Large intestine (tissue), 3 donors: ENCODE data around the gene GGCT. TPM values are rescaled to one million over a fixed set of nuclear protein-coding genes. Genes with fewer than 3 reads are reported as not detected.
"Not testable (repeated sequence)": the region's sequence is repeated elsewhere in the genome, so short reads cannot be mapped to it uniquely, and the experiment has no call there.

Experiments
- DNase-seq, 2 donors: peaks; one replicate each; pipeline versions ENCODE4 v3.0.0 to v3.0.0-alpha.2; 2013
- H3K27ac ChIP-seq: one replicate; pipeline ENCODE4 v1.5.1; 2013; ENCODE audit warnings: low read length
- H3K27me3 ChIP-seq: 2 replicates; pipeline ENCODE4 v1.6.1; 2013; ENCODE audit warnings: low read length; ENCODE audit not compliant: control insufficient read depth, insufficient read depth
- H3K36me3 ChIP-seq: 2 replicates; pipeline ENCODE4 v1.6.1; 2013; ENCODE audit warnings: low read length; ENCODE audit not compliant: control insufficient read depth, insufficient read depth
- H3K4me1 ChIP-seq: one replicate; pipeline ENCODE4 v1.6.1; 2013; ENCODE audit warnings: low read length; ENCODE audit not compliant: control insufficient read depth, insufficient read depth
- H3K4me3 ChIP-seq: one replicate; pipeline ENCODE4 v1.5.1; 2013; ENCODE audit warnings: low read length
- H3K9me3 ChIP-seq: one replicate; pipeline ENCODE4 v1.6.1; 2013; ENCODE audit warnings: mild to moderate bottlenecking, low read depth, low read length, moderate library complexity; ENCODE audit not compliant: control insufficient read depth
- WGBS: methylation state at CpG from one replicate; pipeline ENCODE4 v1.1.5; 2013; ENCODE audit warnings: low lambda C conversion rate; ENCODE audit not compliant: insufficient coverage; 5-methylcytosine and 5-hydroxymethylcytosine counted together
- polyA plus RNA-seq: library from polyadenylated mRNA; unstranded; fragments of 120-200 nt; gene quantifications from one replicate; pipeline ENCODE4 v1.2.1, GENCODE V29; 2013

Gene GGCT
- polyA plus RNA-seq, 1 donor, result 64.6 TPM

DNA sequence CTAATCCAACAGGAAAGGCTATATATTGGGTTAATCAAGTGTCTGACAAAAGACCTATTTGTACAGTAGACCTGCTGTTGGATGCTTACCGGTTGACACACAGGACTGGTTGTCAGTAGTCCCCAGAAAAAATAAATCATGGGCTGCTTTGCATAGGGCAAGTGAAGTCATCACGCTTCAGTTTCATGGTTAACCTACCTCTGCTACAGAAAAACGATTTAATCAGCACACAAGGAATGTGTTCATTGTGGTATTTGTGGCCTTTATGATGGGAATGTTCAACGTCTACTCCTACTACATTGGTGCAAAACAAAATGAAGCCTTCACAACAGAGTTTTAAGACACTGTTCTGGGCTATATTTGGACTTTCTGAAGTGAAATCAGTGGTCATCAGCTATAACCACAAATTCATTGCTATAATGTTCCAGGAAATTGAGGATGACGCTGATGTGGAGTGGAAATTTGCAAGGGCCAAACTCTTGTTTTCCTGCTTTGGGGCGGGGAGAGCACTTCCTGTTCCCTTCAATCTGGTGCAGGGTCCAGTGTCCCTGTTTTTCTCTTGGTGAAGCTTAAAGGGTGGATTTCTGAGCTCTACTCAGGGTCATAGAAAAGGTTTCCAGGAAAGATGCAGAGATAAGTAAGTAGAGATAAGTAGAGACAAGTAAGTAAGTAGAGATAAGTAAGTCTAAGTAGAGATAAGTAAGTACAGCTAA lies 39.3 kb upstream of the GGCT start:
- Histone ChIP-seq H3K9me3 (no peaks in the 10 kb centered on the region), H3K27ac (no peak overlapping the region), H3K27me3 (no peaks in the 10 kb centered on the region), H3K4me3 (no peak overlapping the region), H3K4me1 (peaks cover 19% of the 10 kb centered on the region), H3K36me3 (no peaks in the 10 kb centered on the region)
- DNase-seq, result no peak
- WGBS, result 82% methylated on average over 2 of the region's 6 CpGs

DNA sequence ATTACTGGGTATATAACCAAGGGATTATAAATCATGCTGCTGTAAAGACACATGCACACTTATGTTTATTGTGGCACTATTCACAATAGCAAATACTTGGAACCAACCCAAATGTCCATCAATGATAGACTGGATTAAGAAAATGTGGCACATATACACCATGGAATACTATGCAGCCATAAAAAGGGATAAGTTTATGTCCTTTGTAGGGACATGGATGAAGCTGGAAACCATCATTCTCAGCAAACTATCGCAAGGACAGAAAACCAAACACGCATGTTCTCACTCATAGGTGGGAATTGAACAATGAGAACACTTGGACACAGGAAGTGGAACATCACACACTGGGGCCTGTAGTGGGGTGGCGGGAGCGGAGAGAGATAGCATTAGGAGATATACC lies 38.5 kb upstream of the GGCT start:
- H3K27ac ChIP-seq, H3K27me3 ChIP-seq, DNase-seq, H3K36me3 ChIP-seq, H3K4me3 ChIP-seq, H3K9me3 ChIP-seq: not testable (repeated sequence)
- peaks cover 19% of the 10 kb centered on the region for H3K4me1 ChIP-seq
- WGBS, result 100% methylated on average over 1 of the region's 4 CpGs

DNA sequence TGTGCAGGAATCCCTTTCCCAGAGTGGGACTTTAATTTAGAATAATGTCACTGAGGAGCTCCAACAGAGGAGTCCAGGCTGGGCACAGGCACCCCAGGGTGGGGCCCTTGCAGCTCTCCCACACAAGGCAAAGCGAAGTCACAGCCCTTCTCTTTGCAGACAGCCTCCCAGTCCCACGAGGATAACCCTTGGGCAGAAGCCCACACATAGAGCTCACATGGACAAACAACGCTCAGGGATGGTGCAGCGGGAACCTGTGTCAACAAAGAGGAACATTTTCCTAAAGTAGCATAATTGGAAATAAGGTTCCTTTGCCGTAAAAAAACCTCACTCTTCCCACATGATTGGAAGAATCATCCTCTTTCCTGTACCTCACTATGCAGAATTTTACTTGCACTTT lies 29.3 kb upstream of the GGCT start:
- H3K4me3 ChIP-seq, result no peak overlapping the region
- H3K36me3 ChIP-seq, result peaks cover 4% of the 10 kb centered on the region
- H3K27me3 ChIP-seq, result no peaks in the 10 kb centered on the region
- no CpG with 5 or more reads among the region's 5 CpGs for WGBS
- DNase-seq, result no peak
- H3K4me1 ChIP-seq, result no peaks in the 10 kb centered on the region
- no peak overlapping the region for H3K27ac ChIP-seq
- H3K9me3 ChIP-seq, result no peaks in the 10 kb centered on the region

DNA sequence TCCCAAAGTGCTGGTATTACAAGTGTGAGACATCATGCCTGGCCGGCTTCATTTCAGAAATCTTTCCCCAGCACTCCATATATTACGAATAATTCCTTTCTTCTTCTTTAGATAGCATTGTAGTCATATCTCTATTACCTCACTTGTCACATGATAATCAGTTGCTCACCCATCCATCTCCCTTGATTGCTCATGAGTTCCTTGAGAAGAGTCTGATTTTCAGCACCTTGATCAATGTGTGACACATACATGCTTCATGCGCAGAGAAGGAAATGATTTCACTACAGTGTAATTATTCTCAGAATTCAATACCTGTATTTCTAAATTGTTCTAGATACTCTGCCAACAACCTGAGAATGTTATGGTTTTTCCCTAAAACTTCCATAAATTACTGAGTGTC lies 26.7 kb upstream of the GGCT start:
- Histone ChIP-seq H3K4me1 (peaks cover under 1% of the 10 kb centered on the region), H3K27me3 (no peaks in the 10 kb centered on the region), H3K4me3 (no peak overlapping the region), H3K9me3 (no peaks in the 10 kb centered on the region), H3K27ac (no peak overlapping the region), H3K36me3 (no peaks in the 10 kb centered on the region)
- DNase-seq, result peak in 1 of 2 donors; percentile 47
- 50% methylated on average over 2 of the region's 3 CpGs for WGBS

DNA sequence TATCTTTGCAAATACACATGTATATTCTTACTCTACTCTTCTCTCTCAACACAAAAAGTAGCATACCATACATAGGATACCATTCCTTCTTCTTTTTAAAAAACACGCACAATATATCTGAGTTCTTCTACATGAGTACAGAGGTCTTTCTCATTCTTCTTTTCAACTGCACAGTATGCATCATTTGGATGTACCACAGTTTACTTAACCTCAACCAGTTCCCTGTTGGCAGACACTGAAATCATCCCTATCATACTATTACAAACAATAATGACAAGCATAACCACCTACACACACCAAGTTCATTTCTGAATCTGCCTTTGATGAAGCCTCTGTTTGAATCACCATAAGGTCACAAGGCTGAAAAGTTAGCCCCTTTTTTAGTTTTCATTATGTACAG lies 25.7 kb upstream of the GGCT start:
- whole genome bisulfite sequencing, result 100% methylated on average over 1 of the region's 1 CpG
- Histone ChIP-seq H3K36me3 (no peaks in the 10 kb centered on the region), H3K27ac (no peak overlapping the region), H3K4me1 (peaks cover 9% of the 10 kb centered on the region), H3K4me3 (no peak overlapping the region), H3K27me3 (no peaks in the 10 kb centered on the region), H3K9me3 (no peaks in the 10 kb centered on the region)
- no peak for DNase-seq

DNA sequence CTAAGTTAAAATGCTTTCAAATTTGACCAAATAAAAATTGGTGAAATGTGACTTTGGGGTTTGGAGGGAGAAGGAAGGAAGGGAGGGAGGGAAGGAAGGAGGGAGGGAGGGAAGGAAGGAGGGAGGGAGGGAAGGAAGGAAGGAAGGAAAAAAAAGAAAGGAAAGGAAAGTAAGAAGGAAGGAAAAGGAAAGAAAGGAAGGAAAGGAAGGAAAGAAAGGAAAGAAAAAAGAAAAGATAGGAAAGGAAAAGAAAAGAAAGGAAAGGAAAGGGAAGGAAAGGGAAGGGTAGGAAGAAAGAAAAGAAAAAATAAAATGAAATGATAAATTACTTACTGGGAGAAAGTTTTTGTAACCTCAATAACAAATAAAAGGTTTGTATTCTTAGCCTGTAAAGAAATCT lies 24.1 kb upstream of the GGCT start:
- Histone ChIP-seq H3K27me3 (no peaks in the 10 kb centered on the region), H3K9me3 (no peaks in the 10 kb centered on the region), H3K36me3 (no peaks in the 10 kb centered on the region), H3K4me3 (no peak overlapping the region), H3K4me1 (peaks cover 20% of the 10 kb centered on the region), H3K27ac (no peak overlapping the region)
- DNase-seq, result no peak

DNA sequence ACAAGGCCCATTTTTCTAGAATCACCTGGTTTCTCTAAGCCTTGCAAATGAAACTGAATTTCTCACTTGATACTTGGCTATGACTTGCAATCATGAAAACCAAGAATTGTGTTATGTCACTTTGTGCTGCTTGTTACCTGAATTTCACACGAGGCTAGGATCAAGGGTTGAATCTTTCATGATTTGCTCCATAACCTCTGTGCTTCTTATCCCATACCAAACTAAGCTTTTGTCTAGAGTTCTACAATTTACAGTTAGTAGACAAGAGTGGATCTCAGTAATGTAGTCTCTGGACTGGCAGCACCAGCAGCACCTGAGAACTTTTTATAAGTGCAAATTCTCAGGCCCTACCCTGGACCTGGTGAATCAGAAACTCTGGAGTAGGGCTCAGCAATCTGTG lies 22.7 kb upstream of the GGCT start:
- peak in 1 of 2 donors; percentile 66 for DNase-seq
- H3K27me3 ChIP-seq, H3K4me3 ChIP-seq, H3K9me3 ChIP-seq, H3K36me3 ChIP-seq: not testable (repeated sequence)
- Histone ChIP-seq H3K4me1 (peaks cover 32% of the 10 kb centered on the region), H3K27ac (peak overlapping the region; percentile 92)
- WGBS, result no CpG with 5 or more reads among the region's 1 CpG

DNA sequence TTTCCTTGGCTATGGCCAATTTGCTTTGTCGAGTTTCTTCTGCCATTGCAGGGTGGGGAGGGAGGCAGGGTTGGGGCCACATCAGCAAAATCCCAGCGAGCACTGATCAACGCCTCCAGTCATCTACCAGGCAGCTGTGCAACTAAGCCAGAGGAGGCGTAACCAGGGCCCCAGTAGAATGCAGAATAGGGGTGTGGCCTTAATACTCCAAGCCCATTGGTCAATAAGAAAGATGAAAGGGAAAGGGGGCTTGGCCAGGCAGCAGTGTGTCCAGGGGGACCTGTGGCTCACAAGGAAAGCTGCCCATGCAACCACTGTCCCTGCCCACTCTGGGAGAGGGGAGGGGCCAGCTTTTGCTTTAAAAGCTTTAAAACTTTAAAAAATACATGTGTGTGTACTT lies 21.5 kb upstream of the GGCT start:
- H3K4me3 ChIP-seq, result no peak overlapping the region
- no peaks in the 10 kb centered on the region for H3K27me3 ChIP-seq
- no peaks in the 10 kb centered on the region for H3K9me3 ChIP-seq
- no CpG with 5 or more reads among the region's 4 CpGs for WGBS
- no peaks in the 10 kb centered on the region for H3K36me3 ChIP-seq
- H3K27ac ChIP-seq, result peak overlapping the region; percentile 92
- DNase-seq, result no peak
- peaks cover 41% of the 10 kb centered on the region for H3K4me1 ChIP-seq

DNA sequence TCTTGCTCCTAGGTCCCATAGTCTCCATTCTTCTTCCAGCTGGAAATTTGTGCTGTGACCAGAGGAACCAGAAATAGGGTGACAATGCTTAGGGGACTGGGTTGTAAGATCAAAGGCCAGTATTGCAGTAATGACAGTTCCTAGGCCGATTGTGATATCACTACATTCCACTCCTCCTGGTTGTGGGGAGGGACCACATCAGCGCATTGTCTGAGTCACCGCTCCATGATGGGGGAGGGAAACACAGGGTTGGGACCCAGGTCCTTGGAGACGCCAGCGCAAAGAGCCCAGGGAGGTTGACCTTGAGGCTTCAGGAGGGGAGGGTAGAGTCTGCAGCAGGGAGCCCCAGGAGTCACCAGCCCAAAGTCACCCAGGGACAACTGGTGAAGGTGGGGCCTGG lies 20.8 kb upstream of the GGCT start:
- Histone ChIP-seq H3K36me3 (no peaks in the 10 kb centered on the region), H3K27ac (peak overlapping the region; percentile 92), H3K4me3 (no peak overlapping the region), H3K27me3 (no peaks in the 10 kb centered on the region), H3K9me3 (peaks cover 3% of the 10 kb centered on the region), H3K4me1 (peaks cover 48% of the 10 kb centered on the region)
- no CpG with 5 or more reads among the region's 5 CpGs for WGBS
- peak; percentile 87 to 93 for DNase-seq

DNA sequence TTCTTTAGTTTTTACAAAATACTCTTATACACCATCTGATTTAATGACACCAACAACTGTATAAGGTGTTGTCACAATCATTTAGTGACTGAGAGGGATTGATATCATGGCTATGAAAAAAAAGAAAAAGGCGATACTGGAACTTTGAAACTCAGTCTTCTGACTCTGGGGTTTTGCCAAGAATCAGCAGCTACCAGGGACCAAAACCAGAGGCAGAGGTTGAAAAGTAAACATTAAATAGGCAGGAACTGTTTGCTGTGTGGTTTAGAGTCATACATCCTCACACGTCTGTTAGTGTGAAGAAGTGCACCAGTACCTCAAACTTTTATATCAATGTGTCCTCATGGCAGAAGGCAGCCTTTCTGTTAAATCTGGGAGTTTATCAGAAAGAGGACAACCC lies 19.9 kb upstream of the GGCT start:
- 33% methylated on average over 1 of the region's 2 CpGs for WGBS
- H3K4me3 ChIP-seq, result no peak overlapping the region
- H3K36me3 ChIP-seq, result no peaks in the 10 kb centered on the region
- peak overlapping the region; percentile 92 for H3K27ac ChIP-seq
- peaks cover 54% of the 10 kb centered on the region for H3K4me1 ChIP-seq
- peaks cover 3% of the 10 kb centered on the region for H3K9me3 ChIP-seq
- DNase-seq, result peak in 1 of 2 donors; percentile 76
- H3K27me3 ChIP-seq, result no peaks in the 10 kb centered on the region

DNA sequence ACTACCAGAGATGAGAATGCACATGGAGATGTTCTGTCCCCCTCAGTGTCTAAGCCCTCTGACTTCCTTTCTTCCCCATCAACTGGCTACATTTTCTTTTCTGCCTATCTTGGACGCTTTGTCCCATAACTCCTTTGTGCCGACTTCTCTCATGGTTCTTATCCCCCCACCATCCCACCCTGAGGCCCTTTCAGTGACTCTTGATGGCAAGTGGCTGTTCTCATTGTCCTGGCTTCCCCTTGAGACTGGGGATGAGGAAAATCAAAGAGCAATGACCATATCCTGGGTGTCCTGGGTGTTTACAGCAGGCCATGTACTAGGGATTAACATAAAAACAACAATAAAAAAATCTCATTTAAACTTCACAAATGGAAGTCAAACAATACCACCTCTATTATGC lies 18.8 kb upstream of the GGCT start:
- WGBS, result no CpG with 5 or more reads among the region's 2 CpGs
- H3K27ac ChIP-seq, result peak overlapping the region; percentile 92

More for the DNA sequence above, 18.8 kb upstream of the GGCT start:
- H3K9me3 ChIP-seq, result peaks cover 3% of the 10 kb centered on the region
- H3K4me1 ChIP-seq, result peaks cover 65% of the 10 kb centered on the region
- no peak overlapping the region for H3K4me3 ChIP-seq
- DNase-seq, result no peak
- H3K27me3 ChIP-seq, result no peaks in the 10 kb centered on the region
- H3K36me3 ChIP-seq, result no peaks in the 10 kb centered on the region
